GM06990 (cell line): ENCODE measurements around the gene RAD51D.
A peak's percentile ranks its signal among the peaks of the same experiment; 100 is the strongest.

Source experiments
- DNase-seq: peaks from one replicate; pipeline ENCODE4 v3.0.0-alpha.2; 2011; ENCODE audit not compliant: insufficient read length; ENCODE audit errors: extremely low read depth
- H3K27me3 ChIP-seq: replicated peaks from 2 replicates; pipeline ENCODE4 v1.6.0; 2011; ENCODE audit warnings: low read length; ENCODE audit not compliant: control insufficient read depth, insufficient read depth
- H3K36me3 ChIP-seq: 2 replicates; pipeline ENCODE4 v1.5.1; 2011; ENCODE audit warnings: low read length; ENCODE audit not compliant: control insufficient read depth, insufficient read depth
- H3K4me3 ChIP-seq: replicated peaks from 2 replicates; pipeline ENCODE4 v1.5.1; 2011; ENCODE audit warnings: low read depth, mild to moderate bottlenecking, control low read depth, low read length
- CTCF ChIP-seq: IDR thresholded peaks from 2 replicates; pipeline ENCODE4 v1.5.1; 2011; ENCODE audit warnings: low read length, control low read depth, mild to moderate bottlenecking, inconsistent platforms; ENCODE audit not compliant: insufficient read depth, poor library complexity, severe bottlenecking

RAD51D gene

GRCh38 chr17:35065880-35066279 is 53.8 kb downstream of the RAD51D start:
- Histone ChIP-seq H3K36me3 (no peaks in the 10 kb centered on the region; the same call in 1 of the 2 replicates), H3K4me3 (no peak overlapping the region), H3K27me3 (no peaks in the 10 kb centered on the region)
- DNase-seq: no peak
- no peak for TF ChIP-seq CTCF

GRCh38 chr17:35064516-35065215 is 55.0 kb downstream of the RAD51D start:
- no peak overlapping the region for H3K4me3 ChIP-seq
- no peak for DNase-seq
- H3K27me3 ChIP-seq: no peaks in the 10 kb centered on the region

GRCh38 chr17:35063514-35064223 is 56.0 kb downstream of the RAD51D start, which contains the start of gene RFFL:
Gene RFFL (minus strand): TSS chr17:35063707. CDS start chr17:35026553, 37,154 bp downstream.
- Histone ChIP-seq H3K27me3 (no peaks in the 10 kb centered on the region), H3K36me3 (no peaks in the 10 kb centered on the region; the same call in 1 of the 2 replicates), H3K4me3 (peak within 1 kb of the TSS; percentile 16)
- DNase-seq: peak; percentile 84
- peak; percentile 30 for TF ChIP-seq CTCF

More at GRCh38 chr17:35064516-35065215, 55.0 kb downstream of the RAD51D start:
- H3K36me3 ChIP-seq: no peaks in the 10 kb centered on the region; the same call in 1 of the 2 replicates
- TF ChIP-seq CTCF: no peak

- Histone ChIP-seq H3K27me3 (no peaks in the 10 kb centered on the region), H3K4me3 (no peak overlapping the region), H3K36me3 (no peaks in the 10 kb centered on the region; the same call in 1 of the 2 replicates)
- no peak for TF ChIP-seq CTCF
- DNase-seq: no peak
Measured at GRCh38 chr17:35062308-35062707, 57.4 kb downstream of the RAD51D start.

- no peak for DNase-seq
- TF ChIP-seq CTCF: no peak
- H3K4me3 ChIP-seq: no peak overlapping the region
- no peaks in the 10 kb centered on the region for H3K27me3 ChIP-seq
- no peaks in the 10 kb centered on the region; the same call in 1 of the 2 replicates for H3K36me3 ChIP-seq
Measured at GRCh38 chr17:35057332-35057915, 62.2 kb downstream of the RAD51D start.
